Effector memory CD8-positive, alpha-beta T cell (primary cell): ENCODE measurements around the gene VTI1A.

Experiments
- ATAC-seq: fragments of 150-1000 bp; cut with Tn5 transposase; replicated peaks from 2 replicates; pipeline ENCODE4 v1.10.0; 2021; ENCODE audit warnings: mild to moderate bottlenecking, moderate library complexity
- DNase-seq, 3 experiments: peaks; one replicate each; pipeline ENCODE4 v3.0.0; 2021
- H3K27ac Mint-ChIP-seq, 2 donors: one replicate each; pipeline ENCODE4 v1.8.0; 2022; ENCODE audit warnings: mild to moderate bottlenecking in 2 of 2, mixed read lengths in 2 of 2, moderate library complexity in 2 of 2
- H3K27me3 Mint-ChIP-seq, 2 donors: one replicate each; pipeline ENCODE4 v1.8.0; 2022; ENCODE audit warnings: mixed read lengths in 2 of 2
- H3K36me3 Mint-ChIP-seq: one replicate; pipeline ENCODE4 v1.8.0; 2022; ENCODE audit warnings: mild to moderate bottlenecking, moderate library complexity, mixed read lengths; ENCODE audit not compliant: insufficient read depth
- H3K4me1 Mint-ChIP-seq, 2 donors: one replicate each; pipeline ENCODE4 v1.8.0; 2022; ENCODE audit warnings: low read depth in 2 of 2, mixed read lengths in 2 of 2
- H3K4me3 Mint-ChIP-seq, 2 donors: one replicate each; pipeline ENCODE4 v1.8.0; 2022; ENCODE audit warnings: mild to moderate bottlenecking in 2 of 2, mixed read lengths in 2 of 2, moderate library complexity in 2 of 2
- H3K9me3 Mint-ChIP-seq, 2 donors: one replicate each; pipeline ENCODE4 v1.8.0; 2022; ENCODE audit warnings: mixed read lengths in 2 of 2

Gene VTI1A

GRCh38 chr10:112465299-112465883 lies 18.4 kb downstream of the VTI1A start:
- DNase-seq, result no peak

GRCh38 chr10:112466802-112467201 lies 19.8 kb downstream of the VTI1A start:
- DNase-seq (no peak), ATAC-seq (no peak)
- Mint-ChIP-seq H3K4me3 (no peak overlapping the region), H3K36me3 (peaks cover 28% of the 10 kb centered on the region), H3K4me1 (peaks cover 0 to 2% of the 10 kb centered on the region in 2 donors), H3K9me3 (no peaks in the 10 kb centered on the region), H3K27ac (no peak overlapping the region), H3K27me3 (no peaks in the 10 kb centered on the region)

More at GRCh38 chr10:112465299-112465883, 18.4 kb downstream of the VTI1A start:
- H3K9me3 Mint-ChIP-seq, result no peaks in the 10 kb centered on the region
- no peak overlapping the region for H3K27ac Mint-ChIP-seq
- H3K4me1 Mint-ChIP-seq, result no peaks in the 10 kb centered on the region
- no peaks in the 10 kb centered on the region for H3K27me3 Mint-ChIP-seq
- no peak overlapping the region for H3K4me3 Mint-ChIP-seq
- no peak for ATAC-seq
- H3K36me3 Mint-ChIP-seq, result peaks cover 21% of the 10 kb centered on the region

GRCh38 chr10:112467541-112468075 lies 20.6 kb downstream of the VTI1A start:
- no peak for ATAC-seq
- H3K27me3 Mint-ChIP-seq, result no peaks in the 10 kb centered on the region
- peaks cover 0 to 5% of the 10 kb centered on the region in 2 donors for H3K4me1 Mint-ChIP-seq
- H3K36me3 Mint-ChIP-seq, result peaks cover 28% of the 10 kb centered on the region
- no peak for DNase-seq
- no peak overlapping the region for H3K4me3 Mint-ChIP-seq
- H3K9me3 Mint-ChIP-seq, result no peaks in the 10 kb centered on the region
- no peak overlapping the region for H3K27ac Mint-ChIP-seq

GRCh38 chr10:112471878-112472487 lies 25.0 kb downstream of the VTI1A start:
- Mint-ChIP-seq H3K4me1 (peaks cover 1 to 11% of the 10 kb centered on the region in 2 donors), H3K36me3 (peaks cover 7% of the 10 kb centered on the region), H3K27me3 (no peaks in the 10 kb centered on the region), H3K4me3 (no peak overlapping the region), H3K27ac (peak overlapping the region in 1 of 2 donors; percentile 54), H3K9me3 (no peaks in the 10 kb centered on the region)
- ATAC-seq, result peak; percentile 81
- no peak for DNase-seq

DNA sequence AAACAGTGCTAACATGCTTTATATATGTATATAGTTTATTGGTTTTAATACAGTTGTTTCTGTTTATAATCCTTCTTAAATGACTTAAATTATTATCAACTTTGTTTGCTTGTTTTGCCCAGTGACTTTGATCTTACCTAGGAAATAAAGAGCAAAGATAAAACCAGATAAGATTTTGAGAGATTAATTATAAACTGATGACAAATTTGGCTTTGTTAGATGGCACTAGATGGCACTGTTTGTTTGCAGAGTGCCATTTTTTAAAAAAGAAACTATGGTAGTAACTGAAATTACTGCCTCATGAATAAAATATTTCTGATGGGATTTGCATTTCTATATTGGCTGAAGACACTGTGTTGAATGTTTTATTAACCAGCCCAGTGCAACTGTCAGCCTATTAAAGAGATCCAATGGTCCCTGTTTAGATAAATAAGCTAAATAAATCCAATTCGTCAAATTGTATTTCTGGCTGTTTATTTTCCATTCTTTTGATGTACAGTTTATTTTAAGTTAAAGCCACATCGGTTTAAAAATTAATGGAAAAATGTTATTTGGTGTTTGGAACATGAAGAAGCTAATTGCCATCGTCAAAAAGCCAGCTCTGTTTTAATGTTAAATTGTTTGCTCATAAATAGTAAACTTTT lies 28.7 kb downstream of the VTI1A start:
- Mint-ChIP-seq H3K4me1 (peaks cover 4 to 15% of the 10 kb centered on the region in 2 donors), H3K9me3 (no peaks in the 10 kb centered on the region), H3K36me3 (peaks cover 7% of the 10 kb centered on the region), H3K27ac (no peak overlapping the region), H3K27me3 (no peaks in the 10 kb centered on the region), H3K4me3 (no peak overlapping the region)
- DNase-seq, result no peak
- ATAC-seq, result no peak

DNA sequence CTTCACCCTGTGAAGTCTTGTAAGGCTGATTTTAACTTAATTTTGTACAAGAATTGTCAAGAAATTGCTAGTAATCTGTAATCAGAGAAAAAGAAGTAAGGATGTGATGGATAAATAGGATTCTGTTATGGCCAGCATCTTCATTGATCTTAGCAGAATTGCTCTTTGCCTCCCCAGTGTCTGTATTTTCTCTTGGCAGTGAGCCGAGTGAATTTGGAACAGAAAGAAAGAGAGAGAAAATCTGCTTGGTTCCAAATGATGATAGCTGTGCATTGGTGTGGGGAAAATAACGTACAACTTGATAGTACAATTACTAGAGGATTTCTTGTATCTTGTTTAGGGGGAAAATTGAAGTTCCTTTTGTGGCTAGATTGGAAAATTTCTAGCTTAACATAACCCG lies 34.6 kb downstream of the VTI1A start:
- DNase-seq, result no peak
- Mint-ChIP-seq H3K9me3 (no peaks in the 10 kb centered on the region), H3K4me3 (no peak overlapping the region), H3K27me3 (no peaks in the 10 kb centered on the region), H3K36me3 (peaks cover 2% of the 10 kb centered on the region), H3K27ac (no peak overlapping the region), H3K4me1 (peaks cover 3 to 10% of the 10 kb centered on the region in 2 donors)
- ATAC-seq, result no peak

DNA sequence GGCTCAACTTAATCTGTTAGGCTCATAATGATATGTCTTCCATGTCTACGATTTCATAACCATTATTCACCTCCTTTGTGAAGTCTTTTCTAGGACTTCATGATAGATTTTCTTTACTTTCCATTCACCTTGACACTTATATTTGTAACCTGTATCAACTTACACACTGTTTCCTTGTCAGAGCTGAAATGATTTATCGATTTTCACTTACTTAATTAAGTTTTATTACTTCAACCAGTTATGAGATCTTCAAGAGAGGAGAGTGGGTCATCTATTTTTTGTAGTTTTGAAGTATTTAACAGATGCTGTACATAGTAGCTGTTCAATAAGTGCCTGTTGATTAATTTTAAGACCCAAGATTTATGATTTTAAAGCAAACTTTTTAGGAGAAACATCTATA lies 37.4 kb downstream of the VTI1A start:
- Mint-ChIP-seq H3K36me3 (no peaks in the 10 kb centered on the region), H3K27me3 (no peaks in the 10 kb centered on the region), H3K9me3 (no peaks in the 10 kb centered on the region), H3K4me3 (no peak overlapping the region), H3K4me1 (peaks cover 5 to 11% of the 10 kb centered on the region in 2 donors), H3K27ac (no peak overlapping the region)
- DNase-seq (no peak), ATAC-seq (no peak)

GRCh38 chr10:112487964-112488363 lies 40.9 kb downstream of the VTI1A start:
- no peaks in the 10 kb centered on the region for H3K36me3 Mint-ChIP-seq
- ATAC-seq, result no peak
- DNase-seq, result no peak
- no peaks in the 10 kb centered on the region for H3K27me3 Mint-ChIP-seq
- no peak overlapping the region for H3K4me3 Mint-ChIP-seq
- no peak overlapping the region for H3K27ac Mint-ChIP-seq
- H3K9me3 Mint-ChIP-seq, result no peaks in the 10 kb centered on the region
- H3K4me1 Mint-ChIP-seq, result peaks cover 3 to 5% of the 10 kb centered on the region in 2 donors

- no peak overlapping the region for H3K27ac Mint-ChIP-seq
- H3K27me3 Mint-ChIP-seq, result no peaks in the 10 kb centered on the region
- H3K4me3 Mint-ChIP-seq, result no peak overlapping the region
- DNase-seq (no peak), ATAC-seq (no peak)
- no peaks in the 10 kb centered on the region for H3K36me3 Mint-ChIP-seq
- H3K9me3 Mint-ChIP-seq, result no peaks in the 10 kb centered on the region
- peaks cover 8 to 15% of the 10 kb centered on the region in 2 donors for H3K4me1 Mint-ChIP-seq
Measured at GRCh38 chr10:112490545-112490944, 43.5 kb downstream of the VTI1A start.

DNA sequence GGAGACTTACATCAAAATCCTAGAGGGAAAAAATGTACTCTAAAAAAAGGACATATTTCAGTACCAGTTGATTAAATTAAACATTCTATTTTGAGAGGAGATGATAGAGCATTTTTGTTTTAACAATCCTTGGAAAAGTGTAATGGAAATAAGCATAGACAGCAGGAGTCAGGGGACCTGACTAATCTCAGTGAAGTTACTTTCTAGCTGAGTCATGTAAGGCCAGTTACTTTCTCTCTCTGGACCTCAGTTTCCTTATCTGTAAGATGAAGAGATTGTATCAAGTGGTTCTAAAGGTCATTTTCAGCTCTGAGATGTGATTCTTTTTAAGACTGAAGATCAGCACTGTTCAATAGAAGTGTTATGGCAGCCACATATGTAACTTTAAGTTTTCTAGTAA lies 44.1 kb downstream of the VTI1A start:
- DNase-seq (no peak), ATAC-seq (no peak)
- peaks cover 8 to 17% of the 10 kb centered on the region in 2 donors for H3K4me1 Mint-ChIP-seq
- H3K36me3 Mint-ChIP-seq, result no peaks in the 10 kb centered on the region
- H3K4me3 Mint-ChIP-seq, result no peak overlapping the region
- H3K27ac Mint-ChIP-seq, result no peak overlapping the region
- no peaks in the 10 kb centered on the region for H3K27me3 Mint-ChIP-seq
- no peaks in the 10 kb centered on the region for H3K9me3 Mint-ChIP-seq

DNA sequence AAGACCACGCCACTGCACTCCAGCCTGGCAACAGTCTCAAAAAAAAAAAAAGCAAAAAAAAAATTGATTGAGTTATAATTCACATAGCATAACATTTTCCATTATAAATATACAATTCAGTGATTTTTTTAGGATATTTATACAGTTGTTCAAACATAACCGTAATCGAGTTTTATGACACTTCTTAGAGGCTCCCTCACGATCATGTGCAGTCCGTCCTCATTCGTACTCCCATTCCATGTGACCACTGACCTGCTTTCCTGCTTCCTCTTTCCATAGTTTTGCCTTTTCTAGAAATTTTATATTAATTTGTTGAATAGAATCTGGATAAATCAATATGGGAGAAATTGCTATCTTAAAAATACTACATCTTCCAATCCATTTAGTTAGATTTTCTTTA lies 45.7 kb downstream of the VTI1A start:
- Mint-ChIP-seq H3K9me3 (no peaks in the 10 kb centered on the region), H3K4me3 (no peak overlapping the region), H3K36me3 (no peaks in the 10 kb centered on the region), H3K27me3 (no peaks in the 10 kb centered on the region), H3K4me1 (peaks cover 7 to 21% of the 10 kb centered on the region in 2 donors), H3K27ac (no peak overlapping the region)
- DNase-seq (no peak), ATAC-seq (no peak)

DNA sequence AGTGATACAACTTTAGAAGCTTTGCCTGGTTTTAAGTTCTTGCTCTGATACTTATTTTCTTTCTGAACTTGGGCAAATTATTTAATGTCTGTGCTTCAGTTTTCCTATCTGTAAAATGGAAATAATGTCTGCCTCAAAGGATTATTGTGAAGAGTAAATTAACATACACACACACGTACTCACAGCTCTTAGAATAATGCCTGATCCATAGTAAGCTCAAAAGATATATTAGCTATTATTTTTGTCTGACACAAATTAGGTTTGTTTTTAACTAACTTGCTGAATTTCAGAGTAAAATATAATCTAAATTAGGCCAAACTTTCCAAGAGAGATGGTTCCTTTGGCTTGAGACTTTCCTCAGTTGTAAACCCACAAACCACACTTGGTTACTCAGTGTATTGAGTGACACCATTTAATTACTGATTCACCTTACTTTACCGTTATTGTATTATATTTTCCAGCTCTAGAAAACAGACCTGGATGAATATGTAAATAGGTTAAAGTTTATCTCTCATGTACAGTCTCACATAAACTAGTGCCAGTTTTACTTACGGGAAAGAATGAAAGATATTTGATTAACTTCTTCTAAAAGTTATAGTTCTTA lies 50.4 kb downstream of the VTI1A start:
- ATAC-seq (no peak), DNase-seq (no peak)
- Mint-ChIP-seq H3K27me3 (no peaks in the 10 kb centered on the region), H3K4me1 (peaks cover 7 to 22% of the 10 kb centered on the region in 2 donors), H3K4me3 (no peak overlapping the region), H3K27ac (no peak overlapping the region), H3K9me3 (no peaks in the 10 kb centered on the region), H3K36me3 (no peaks in the 10 kb centered on the region)

DNA sequence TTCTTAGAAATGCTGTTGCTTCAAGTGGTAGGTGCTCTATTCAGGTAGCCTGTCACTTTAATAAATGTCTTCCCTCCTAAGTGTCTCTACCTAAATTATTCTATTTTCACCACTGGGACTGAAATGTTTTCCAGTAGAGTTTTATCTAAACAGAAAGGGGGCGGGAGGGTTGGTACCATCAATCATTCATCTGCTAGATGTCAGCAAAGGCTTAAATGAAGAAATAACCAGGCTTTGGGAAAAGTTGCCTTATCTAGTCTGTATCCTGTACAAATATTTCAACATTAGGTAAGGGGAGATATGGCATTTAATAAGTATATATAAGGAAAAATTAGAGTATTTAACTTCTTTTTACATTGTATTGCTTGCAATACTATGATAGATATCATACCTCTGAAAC lies 51.8 kb downstream of the VTI1A start:
- no peak for DNase-seq
- no peak for ATAC-seq
- Mint-ChIP-seq H3K4me3 (no peak overlapping the region), H3K36me3 (no peaks in the 10 kb centered on the region), H3K27ac (no peak overlapping the region), H3K27me3 (no peaks in the 10 kb centered on the region), H3K9me3 (no peaks in the 10 kb centered on the region), H3K4me1 (peaks cover 7 to 25% of the 10 kb centered on the region in 2 donors)
